Kidney (tissue), 14 donors: ENCODE data around the gene MYOM3. TPM values are rescaled to one million over a fixed set of nuclear protein-coding genes. Genes with fewer than 3 reads are reported as not detected.

ENCODE experiments used
- DNase-seq, 5 donors: peaks; one replicate each; pipeline ENCODE4 v3.0.0-alpha.2; 2013 to 2020
- FAIRE-seq: peaks from 2 replicates; lab custom pipeline; 2012; peaks lifted over from hg19 to GRCh38; lab: Jason Lieb, UNC
- H3K27ac ChIP-seq, 2 donors: one replicate each; pipeline ENCODE4 v1.7.0; 2013; ENCODE audit warnings: low read depth in 2 of 2, low read length in 2 of 2, inconsistent platforms in 1 of 2
- H3K27me3 ChIP-seq: one replicate; pipeline ENCODE4 v1.7.1; 2013; ENCODE audit warnings: low read length, inconsistent platforms; ENCODE audit not compliant: control insufficient read depth, insufficient read depth
- H3K36me3 ChIP-seq, 3 donors: one replicate each; pipeline versions ENCODE4 v1.7.0 to v1.7.1; 2013; ENCODE audit warnings: low read length in 3 of 3, control low read depth in 1 of 3, inconsistent platforms in 1 of 3; ENCODE audit not compliant: insufficient read depth in 3 of 3, control insufficient read depth in 2 of 3
- H3K4me1 ChIP-seq, 3 donors: one replicate each; pipeline versions ENCODE4 v1.7.0 to v1.7.1; 2013; ENCODE audit warnings: low read length in 3 of 3, inconsistent platforms in 1 of 3, low read depth in 1 of 3; ENCODE audit not compliant: control insufficient read depth in 2 of 3, insufficient read depth in 2 of 3
- H3K4me3 ChIP-seq, 3 donors: one replicate each; pipeline versions ENCODE4 v1.7.0 to v1.8.1; 2013; ENCODE audit warnings: low read length in 3 of 3, control low read depth in 1 of 3, inconsistent platforms in 1 of 3
- H3K9ac ChIP-seq, 3 donors: one replicate each; pipeline versions ENCODE4 v1.7.0 to v1.7.1; 2013; ENCODE audit warnings: low read length in 3 of 3, control low read depth in 1 of 3, inconsistent platforms in 1 of 3
- H3K9me3 ChIP-seq, 3 donors: one replicate each; pipeline versions ENCODE4 v1.7.0 to v1.7.1; 2013; ENCODE audit warnings: low read length in 3 of 3, control low read depth in 1 of 3, inconsistent platforms in 1 of 3; ENCODE audit not compliant: control insufficient read depth in 2 of 3, insufficient read depth in 1 of 3
- CTCF ChIP-seq: IDR thresholded peaks from 3 replicates; pipeline ENCODE4 v1.5.1; 2012; ENCODE audit warnings: mild to moderate bottlenecking, moderate library complexity, borderline replicate concordance; ENCODE audit not compliant: insufficient read depth; ENCODE audit errors: extremely low read depth
- intact Hi-C: fragments of 100-400 bp; cut with DNase I; formaldehyde crosslinking; loops from one replicate; pipeline ENCODE4 v1.11.1; 2022
- polyA plus RNA-seq: library from polyadenylated mRNA; stranded (reverse); fragments of 350-450 nt; fragmentation: Illumina TruSeq; extraction: RNeasy Lipid Tissue Mini Kit (QIAGEN cat#74804); gene quantifications from one replicate; pipeline ENCODE4 v1.2.3, GENCODE V29; 2014; ENCODE audit warnings: low read depth, low replicate concordance; ENCODE audit not compliant: insufficient read depth
- total RNA-seq: library from RNA; stranded (reverse); fragmentation: NEBNext Ultra II Directional; extraction: Animal tissue kit (Norgen Biotek cat#: 25700); gene quantifications from one replicate; pipeline ENCODE4 v1.2.1, GENCODE V29; 2021
- donor health status: control.
- donor health status: control.
- donor health status: control.
- donor health status: control.
- donor health status: control.
- donor health status: DM: yes; HTN: yes; CAD: no.
- donor health status: Normal renal cell carcinoma (clear cell type).

MYOM3 gene
- total and polyA plus RNA-seq, 2 donors from 2014 or later, result 13.5 to 20.5 TPM

- DNase-seq, result peak in 1 of 5 donors; percentile 49
- Histone ChIP-seq H3K27ac (no peak overlapping the region), H3K4me1 (peaks cover 2 to 13% (median 10%) of the 10 kb centered on the region in 3 donors), H3K9ac (no peak overlapping the region), H3K36me3 (peaks cover 0 to 1% (median 0%) of the 10 kb centered on the region in 3 donors), H3K4me3 (no peak overlapping the region), H3K27me3 (no peaks in the 10 kb centered on the region), H3K9me3 (no peaks in the 10 kb centered on the region)
- FAIRE-seq, result no peak
- intact Hi-C loops, result no loop called here
- TF ChIP-seq CTCF, result no peak
Observed at GRCh38 chr1:24097663-24098062, 14.3 kb downstream of the MYOM3 start.

- no peak for FAIRE-seq
- DNase-seq, result no peak
- no peaks in the 10 kb centered on the region for H3K9me3 ChIP-seq
- no peak for TF ChIP-seq CTCF
- H3K36me3 ChIP-seq, result peaks cover 0 to 7% (median 0%) of the 10 kb centered on the region in 3 donors
- no peak overlapping the region for H3K27ac ChIP-seq
- no peak overlapping the region for H3K4me3 ChIP-seq
- H3K4me1 ChIP-seq, result peaks cover 2 to 12% (median 10%) of the 10 kb centered on the region in 3 donors
- H3K27me3 ChIP-seq, result no peaks in the 10 kb centered on the region
- H3K9ac ChIP-seq, result no peak overlapping the region
- intact Hi-C loops, result no loop called here
Observed at GRCh38 chr1:24096739-24097103, 15.2 kb downstream of the MYOM3 start.

- Histone ChIP-seq H3K4me3 (no peak overlapping the region), H3K27me3 (no peaks in the 10 kb centered on the region), H3K9me3 (no peaks in the 10 kb centered on the region), H3K36me3 (peaks cover 0 to 7% (median 0%) of the 10 kb centered on the region in 3 donors), H3K9ac (no peak overlapping the region), H3K27ac (no peak overlapping the region), H3K4me1 (peaks cover 2 to 11% (median 10%) of the 10 kb centered on the region in 3 donors)
- no peak for TF ChIP-seq CTCF
- FAIRE-seq (no peak), DNase-seq (peak in 1 of 5 donors; percentile 24)
- intact Hi-C loops, result no loop called here
Observed at GRCh38 chr1:24096009-24096738, 15.8 kb downstream of the MYOM3 start.
